HCT116 (cell line): ENCODE results near the gene SRGAP2B. TPM values are rescaled to one million over a fixed set of nuclear protein-coding genes. Genes with fewer than 3 reads are reported as not detected.
"Not testable (repeated sequence)": the region's sequence is repeated elsewhere in the genome, so short reads cannot be mapped to it uniquely, and the experiment has no call there.

Experiments used
- ATAC-seq: fragments of 200-7000 bp; cut with Tn5 transposase; 2 replicates; pipeline ENCODE4 v1.9.1; 2020; ENCODE audit warnings: mild to moderate bottlenecking, moderate library complexity
- BruUV-seq: library from RNA; stranded (reverse); fragments of 400-500 nt; replicated peaks from 2 replicates; lab custom pipeline; 2021; lab: Mats Ljungman, UMichigan
- CTCF ChIA-PET: fragments of 300-600 bp; sonication (Branson Sonifier 250); formaldehyde crosslinking; loops from one replicate; lab custom pipeline; 2021; ENCODE audit warnings: antibody characterized with exemption; lab: Charles Lee
- POLR2A ChIA-PET: fragments of 300-600, 350-600 bp; sonication (Branson Sonifier 250); formaldehyde crosslinking; loops from one replicate; lab custom pipeline; 2021; ENCODE audit warnings: antibody characterized with exemption; lab: Charles Lee
- RAD21 ChIA-PET, 2 experiments: fragments of 300-600 bp; sonication (Branson Sonifier 250); formaldehyde crosslinking; loops; one replicate each; lab custom pipeline; 2023; ENCODE audit warnings: low total read pairs in 2 of 2; ENCODE audit not compliant: uncharacterized antibody in 2 of 2, unreplicated experiment in 2 of 2, low non-redundant PET in 1 of 2; lab: Charles Lee
- DNase-seq: peaks from one replicate; pipeline ENCODE4 v3.0.0-alpha.2; 2010; ENCODE audit warnings: low read depth, low spot score
- H2AFZ ChIP-seq: fragments of 200-600 bp; shearing (Covaris generic), sonication (generic); 2 replicates; pipeline ENCODE4 v1.6.1; 2017; ENCODE audit warnings: low read depth, mixed run types, mixed read lengths, antibody characterized with exemption, low read length; ENCODE audit not compliant: poor library complexity, severe bottlenecking
- H3K27ac ChIP-seq: 2 replicates; pipeline ENCODE4 v1.5.1; 2012; ENCODE audit warnings: low read depth, low read length
- H3K27me3 ChIP-seq: fragments of 200-600 bp; sonication (generic); 2 replicates; pipeline ENCODE4 v1.6.1; 2016; ENCODE audit warnings: mixed run types, low read length, mixed read lengths; ENCODE audit not compliant: insufficient read depth
- H3K36me3 ChIP-seq, 2 experiments: fragments of 200-500 bp in 1 of 2; fragments of 200-600 bp in 1 of 2; sonication (Bioruptor generic) in 1 of 2; sonication (generic) in 1 of 2; 2 replicates each; pipeline versions ENCODE4 v1.5.1 to v1.6.1; 2014 to 2016; ENCODE audit warnings: low read length in 2 of 2, inconsistent platforms in 1 of 2, mixed read lengths in 1 of 2, mixed run types in 1 of 2; ENCODE audit not compliant: insufficient read depth in 2 of 2, control insufficient read depth in 1 of 2
- H3K4me1 ChIP-seq, 2 experiments: fragments of 200-600 bp in 1 of 2; sonication (generic) in 1 of 2; 2 replicates each; pipeline versions ENCODE4 v1.5.1 to v1.6.1; 2012 to 2017; ENCODE audit warnings: low read length in 2 of 2, inconsistent platforms in 1 of 2, mild to moderate bottlenecking in 1 of 2, mixed read lengths in 1 of 2, mixed run types in 1 of 2, moderate library complexity in 1 of 2; ENCODE audit not compliant: insufficient read depth in 2 of 2, control insufficient read depth in 1 of 2
- H3K4me2 ChIP-seq: fragments of 200-600 bp; sonication (generic); 2 replicates; pipeline ENCODE4 v1.6.1; 2017; ENCODE audit warnings: mixed run types, low read length, mixed read lengths
- H3K4me3 ChIP-seq, 2 experiments: fragments of 200-600 bp in 1 of 2; sonication (generic) in 1 of 2; replicated peaks in 1 of 2; 2 replicates each; pipeline ENCODE4 v1.5.1; 2011 to 2016; ENCODE audit warnings: low read length in 2 of 2, control low read depth in 1 of 2, low read depth in 1 of 2, mild to moderate bottlenecking in 1 of 2, mixed read lengths in 1 of 2, mixed run types in 1 of 2
- H3K79me2 ChIP-seq: fragments of 200-600 bp; sonication (generic); 2 replicates; pipeline ENCODE4 v1.6.1; 2017; ENCODE audit warnings: mild to moderate bottlenecking, mixed run types, low read length, moderate library complexity, mixed read lengths; ENCODE audit not compliant: insufficient read depth
- H3K9ac ChIP-seq: fragments of 200-600 bp; sonication (generic); 2 replicates; pipeline ENCODE4 v1.6.1; 2016; ENCODE audit warnings: low read length, mixed read lengths
- H3K9me2 ChIP-seq: fragments of 200-600 bp; sonication (generic), shearing (Covaris generic); 2 replicates; pipeline ENCODE4 v1.6.1; 2017; ENCODE audit warnings: mixed run types, mild to moderate bottlenecking, moderate library complexity; ENCODE audit not compliant: insufficient read depth
- H3K9me3 ChIP-seq, 2 experiments: fragments of 200-500 bp in 1 of 2; fragments of 200-600 bp in 1 of 2; sonication (Bioruptor generic) in 1 of 2; sonication (generic) in 1 of 2; 2 replicates each; pipeline ENCODE4 v1.6.1; 2014 to 2017; ENCODE audit warnings: low read length in 2 of 2, mixed read lengths in 2 of 2, inconsistent platforms in 1 of 2, low read depth in 1 of 2, mild to moderate bottlenecking in 1 of 2, mixed run types in 1 of 2, moderate library complexity in 1 of 2; ENCODE audit not compliant: control insufficient read depth in 1 of 2, insufficient read depth in 1 of 2
- H4K20me1 ChIP-seq: fragments of 200-600 bp; sonication (generic), shearing (Covaris generic); 2 replicates; pipeline ENCODE4 v1.6.1; 2017; ENCODE audit warnings: mixed run types, mild to moderate bottlenecking, moderate library complexity; ENCODE audit not compliant: insufficient read depth
- intact Hi-C: fragments of 100-400 bp; cut with micrococcal nuclease; formaldehyde crosslinking; loops from 2 replicates; pipeline ENCODE4 v1.10.0; 2022
- total RNA-seq: library from RNA; stranded (reverse); gene quantifications from one replicate; pipeline ENCODE4 v1.2.1, GENCODE V29; 2021; ENCODE audit not compliant: unreplicated experiment

The SRGAP2B gene
- total RNA-seq, 1 experiment from 2014 or later, result 31.2 TPM

- RAD21 ChIA-PET, H3K27ac ChIP-seq, H3K9me3 ChIP-seq, H3K9ac ChIP-seq, ATAC-seq, H4K20me1 ChIP-seq, BruUV-seq, H3K9me2 ChIP-seq, H2AFZ ChIP-seq, H3K4me3 ChIP-seq, POLR2A ChIA-PET, CTCF ChIA-PET, intact Hi-C loops, H3K4me1 ChIP-seq, H3K36me3 ChIP-seq, H3K4me2 ChIP-seq, DNase-seq, H3K27me3 ChIP-seq, H3K79me2 ChIP-seq: not testable (repeated sequence)
Observed at GRCh38 chr1:144998981-144999273, 96.2 kb downstream of the SRGAP2B start.

DNA sequence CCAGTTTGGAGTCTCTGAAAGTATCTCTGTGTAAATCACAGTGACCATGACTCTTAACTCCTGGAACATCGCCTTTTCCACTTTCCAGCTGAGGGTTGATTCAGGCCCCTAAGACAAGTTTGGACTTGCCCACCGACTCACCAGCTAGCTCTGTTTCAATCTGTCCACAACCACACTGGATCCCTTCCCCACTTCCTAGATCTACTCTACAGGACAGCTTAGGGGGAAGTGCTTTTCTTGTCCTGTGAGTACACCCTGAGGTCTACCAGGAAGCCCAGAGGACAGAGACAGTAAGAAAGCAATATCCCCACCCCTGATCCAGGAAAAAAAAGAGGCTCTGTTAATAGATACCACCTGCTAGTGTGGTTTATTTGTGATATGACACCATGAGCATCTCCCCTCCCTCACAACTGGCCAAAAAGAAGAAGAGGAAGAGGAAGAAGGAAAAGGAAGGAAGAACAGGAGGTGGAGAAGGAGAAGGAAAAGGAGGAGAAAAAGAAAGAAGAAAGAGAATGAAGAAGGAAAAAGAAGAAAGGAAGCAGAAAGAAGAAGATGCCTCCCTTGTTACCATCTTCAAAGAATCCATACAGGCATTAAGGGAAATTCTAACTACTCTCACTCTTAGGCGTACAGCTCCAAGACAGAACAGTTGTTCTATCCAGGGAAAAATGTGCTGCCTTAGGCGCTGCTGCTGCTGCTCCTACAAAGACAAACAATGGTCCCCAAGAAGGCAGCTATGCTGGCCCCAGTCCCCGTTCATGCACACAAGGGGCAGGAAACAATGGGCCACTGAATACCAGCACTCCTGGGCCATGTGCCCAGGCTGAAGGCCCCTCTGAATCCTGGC is 96.8 kb downstream of the SRGAP2B start:
- H3K4me2 ChIP-seq, DNase-seq, H3K27me3 ChIP-seq, H3K4me1 ChIP-seq, CTCF ChIA-PET, H4K20me1 ChIP-seq, H2AFZ ChIP-seq, H3K4me3 ChIP-seq, H3K9ac ChIP-seq, BruUV-seq, H3K27ac ChIP-seq, H3K9me3 ChIP-seq, H3K79me2 ChIP-seq, intact Hi-C loops, POLR2A ChIA-PET, H3K36me3 ChIP-seq, RAD21 ChIA-PET, H3K9me2 ChIP-seq: not testable (repeated sequence)
- peak; percentile 30; the same call in 1 of the 2 replicates for ATAC-seq

GRCh38 chr1:144995833-144996410 is 99.2 kb downstream of the SRGAP2B start:
- DNase-seq, ATAC-seq, intact Hi-C loops, H3K9me3 ChIP-seq, H3K9ac ChIP-seq, H4K20me1 ChIP-seq, H3K79me2 ChIP-seq, H3K36me3 ChIP-seq, H3K4me3 ChIP-seq, H3K27ac ChIP-seq, H3K27me3 ChIP-seq, H3K4me2 ChIP-seq, POLR2A ChIA-PET, RAD21 ChIA-PET, BruUV-seq, H2AFZ ChIP-seq, H3K9me2 ChIP-seq, CTCF ChIA-PET, H3K4me1 ChIP-seq: not testable (repeated sequence)

- H3K9me3 ChIP-seq, H3K9ac ChIP-seq, CTCF ChIA-PET, H3K27me3 ChIP-seq, POLR2A ChIA-PET, RAD21 ChIA-PET, H3K27ac ChIP-seq, H2AFZ ChIP-seq, H3K4me1 ChIP-seq, H3K4me3 ChIP-seq, H3K79me2 ChIP-seq, intact Hi-C loops, H3K36me3 ChIP-seq, H4K20me1 ChIP-seq, H3K9me2 ChIP-seq, BruUV-seq, H3K4me2 ChIP-seq: not testable (repeated sequence)
- DNase-seq (peak; percentile 0), ATAC-seq (peak; percentile 50; the same call in 1 of the 2 replicates)
Observed at GRCh38 chr1:144992915-144993314, 102.2 kb downstream of the SRGAP2B start.
